NCI-H2081 treated with DMSO at 0.1 percent for 48 hours (cell line): ENCODE data around the gene MORC4.
"Not testable (repeated sequence)": the region's sequence is repeated elsewhere in the genome, so short reads cannot be mapped to it uniquely, and the experiment has no call there.

Experiments
- DNase-seq: peaks from one replicate; lab custom pipeline; 2025; lab: John Stamatoyannopoulos, UW

MORC4 gene

GRCh38 chrX:107000013-107000515 lies at the start of gene MORC4:
TSS of gene MORC4 (minus strand) at chrX:107000212. CDS start at chrX:106999969, 243 bp downstream.
- peak; percentile 26 for DNase-seq

- no peak for DNase-seq
Measured at GRCh38 chrX:107047622-107048021, 47.6 kb upstream of the MORC4 start.

GRCh38 chrX:107029752-107030151 lies 29.7 kb upstream of the MORC4 start:
- DNase-seq, result no peak

GRCh38 chrX:107025545-107025944 lies 25.5 kb upstream of the MORC4 start:
- peak; percentile 7 for DNase-seq

DNA sequence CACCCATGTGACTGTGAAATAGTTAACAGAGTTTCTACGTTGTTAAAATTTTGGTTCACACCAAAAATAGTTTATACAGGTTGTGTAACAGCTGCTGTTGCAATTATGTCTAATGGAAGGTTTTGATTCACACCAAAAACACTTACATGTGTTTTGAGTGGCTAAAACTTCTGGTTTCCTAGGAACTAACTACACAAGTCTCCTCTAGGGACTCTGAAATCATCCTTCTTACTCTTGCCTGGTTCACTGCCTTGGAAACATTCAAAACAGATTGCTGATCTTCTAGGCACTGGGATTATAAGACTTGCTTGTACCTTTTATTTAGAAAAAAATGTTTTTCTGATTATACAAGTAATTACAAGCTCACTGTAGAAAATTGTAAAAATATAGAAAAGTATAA lies 14.9 kb upstream of the MORC4 start:
- no peak for DNase-seq

DNA sequence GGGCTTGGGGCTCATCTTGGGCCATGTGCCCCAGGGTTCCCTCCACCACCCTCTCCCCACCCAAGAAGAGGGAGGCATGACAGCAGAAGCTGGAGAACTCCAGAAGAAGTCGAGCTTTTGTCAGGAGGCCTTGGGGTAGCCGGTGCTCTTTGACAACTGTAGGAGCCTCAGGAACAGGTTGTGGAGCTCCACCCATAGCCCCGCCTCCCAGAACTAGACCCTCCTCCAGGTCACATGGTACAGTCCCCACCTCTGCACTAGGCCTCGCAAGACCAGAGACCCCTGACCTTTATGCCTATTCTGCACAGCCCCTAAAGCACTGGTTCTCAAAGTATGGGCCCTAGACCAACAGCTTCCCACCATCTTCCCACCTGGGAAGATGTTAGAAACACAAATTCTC lies 8.0 kb upstream of the MORC4 start:
- DNase-seq, result no peak

DNA sequence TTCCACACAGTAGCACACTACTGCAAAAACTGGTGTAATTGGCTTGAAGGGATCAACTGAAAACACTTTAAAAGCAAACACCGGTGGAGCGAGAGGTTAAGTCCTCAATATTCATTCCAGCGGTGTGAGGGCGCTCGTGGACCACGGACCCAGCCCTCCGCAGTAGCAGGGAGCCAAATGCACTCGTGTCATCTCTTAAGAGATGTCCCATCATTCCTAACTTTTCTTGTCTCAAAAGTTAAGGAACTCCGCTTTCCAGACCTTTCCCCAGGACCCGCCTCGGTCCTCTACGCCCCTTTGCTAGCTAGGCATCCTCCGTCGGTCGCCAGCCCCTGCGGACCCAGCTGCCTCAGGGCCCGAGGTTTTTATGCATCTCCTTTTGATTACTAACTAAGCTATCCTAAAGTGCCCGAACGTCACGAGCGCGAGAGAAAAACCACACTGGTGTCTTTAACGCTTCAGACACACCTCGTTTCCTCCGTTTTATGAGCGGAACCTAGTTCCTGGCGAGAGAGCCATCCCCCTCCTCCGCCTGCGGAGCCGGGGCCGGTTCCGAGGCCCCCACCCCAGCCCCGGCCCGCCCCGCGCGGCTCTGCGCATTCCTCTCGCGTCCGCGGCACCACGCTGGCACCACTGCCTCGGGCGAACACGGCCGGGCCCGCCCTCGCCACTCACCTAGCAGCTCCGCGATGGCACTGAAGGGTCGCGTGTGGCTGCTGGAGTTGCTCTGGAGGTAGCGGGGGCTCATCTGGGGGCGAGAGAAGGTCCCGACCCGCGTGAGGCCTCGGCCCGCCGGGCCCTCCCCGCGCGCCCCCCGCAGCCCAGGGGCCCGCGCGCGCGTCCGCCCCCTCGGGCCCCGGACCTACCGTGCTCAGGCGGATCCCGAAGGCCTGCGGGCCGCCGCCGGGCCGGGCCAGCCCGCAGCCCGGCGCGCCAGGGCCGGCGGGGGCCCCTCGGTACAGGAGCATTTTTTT lies 723 bp downstream of the MORC4 start:
- peak; percentile 30 for DNase-seq

GRCh38 chrX:106997611-106998010 lies 2.4 kb downstream of the MORC4 start:
- DNase-seq, result no peak

GRCh38 chrX:106995678-106996077 lies 4.3 kb downstream of the MORC4 start:
- DNase-seq, result no peak

DNA sequence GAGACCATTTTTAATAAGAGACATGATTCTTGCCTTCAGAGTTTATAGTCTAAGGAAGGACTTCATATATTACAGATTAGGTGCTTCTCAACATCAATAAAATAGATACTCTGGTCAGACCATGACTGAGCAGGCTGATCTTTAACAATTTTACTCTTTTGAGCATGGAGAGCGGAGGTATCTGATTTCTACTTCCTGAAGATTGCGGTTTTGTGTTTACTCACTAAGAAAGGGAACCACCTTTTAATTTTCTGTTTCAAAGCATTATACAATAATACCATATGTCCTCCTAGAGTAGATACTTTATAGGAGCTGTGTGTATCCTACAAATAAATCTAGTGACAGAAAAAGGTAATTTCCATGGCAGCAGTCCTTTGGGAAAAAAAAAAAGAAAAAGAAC lies 12.5 kb downstream of the MORC4 start:
- no peak for DNase-seq

GRCh38 chrX:106980952-106981626 lies 18.9 kb downstream of the MORC4 start:
- no peak for DNase-seq

- DNase-seq, result no peak
Measured at GRCh38 chrX:106976416-106976815, 23.6 kb downstream of the MORC4 start.

DNA sequence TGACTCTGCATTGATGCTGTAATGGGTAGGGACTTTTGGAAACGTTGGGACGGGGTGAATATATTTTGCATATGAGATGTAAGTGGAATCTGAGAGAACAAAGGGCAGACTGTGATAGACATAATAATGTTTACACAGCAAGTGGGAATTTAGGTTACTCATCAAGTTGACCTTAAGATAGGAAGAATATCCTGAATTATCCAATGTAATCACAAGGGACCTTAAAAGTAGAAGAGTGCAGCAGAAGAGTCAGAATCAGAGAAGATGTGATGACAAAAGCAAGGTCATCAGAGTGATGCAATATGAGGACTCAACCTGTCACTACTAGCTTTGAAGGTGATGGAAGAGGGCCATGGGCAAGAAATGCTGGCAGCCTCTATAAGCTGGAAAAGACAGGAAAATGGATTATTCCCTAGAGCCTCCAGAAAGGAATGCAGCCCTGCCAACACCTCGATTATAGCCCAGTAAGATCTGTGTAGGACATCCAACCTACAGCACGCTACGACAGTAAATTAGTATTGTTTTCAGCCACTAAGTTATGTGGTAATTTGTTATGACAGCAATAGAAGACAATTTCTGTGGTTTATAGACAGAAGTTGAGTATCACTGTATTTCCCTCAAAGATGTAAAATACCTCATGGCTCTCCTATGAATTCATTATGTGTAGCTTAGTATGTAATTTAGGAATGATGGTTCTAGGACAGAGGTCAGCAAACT lies 26.4 kb downstream of the MORC4 start:
- DNase-seq, result no peak

DNA sequence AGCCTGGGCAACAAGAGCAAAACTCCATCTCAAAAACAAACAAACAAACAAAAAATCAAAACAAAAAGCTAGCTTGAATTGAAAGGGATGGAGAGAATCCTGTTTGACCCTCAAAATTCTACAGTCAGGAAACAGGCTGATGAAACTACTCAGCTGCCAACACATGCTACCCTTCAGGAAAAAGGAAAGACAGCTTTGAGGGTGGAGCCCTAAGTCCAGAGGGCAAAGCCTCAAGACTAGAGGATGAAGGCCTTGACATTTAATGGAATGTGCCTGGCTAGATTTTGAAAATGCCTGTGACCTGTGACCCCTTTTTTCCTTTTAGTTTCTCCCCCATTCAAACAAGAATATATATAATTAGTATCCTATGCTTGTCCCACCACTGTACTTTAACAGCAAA lies 27.1 kb downstream of the MORC4 start:
- DNase-seq, result no peak

DNA sequence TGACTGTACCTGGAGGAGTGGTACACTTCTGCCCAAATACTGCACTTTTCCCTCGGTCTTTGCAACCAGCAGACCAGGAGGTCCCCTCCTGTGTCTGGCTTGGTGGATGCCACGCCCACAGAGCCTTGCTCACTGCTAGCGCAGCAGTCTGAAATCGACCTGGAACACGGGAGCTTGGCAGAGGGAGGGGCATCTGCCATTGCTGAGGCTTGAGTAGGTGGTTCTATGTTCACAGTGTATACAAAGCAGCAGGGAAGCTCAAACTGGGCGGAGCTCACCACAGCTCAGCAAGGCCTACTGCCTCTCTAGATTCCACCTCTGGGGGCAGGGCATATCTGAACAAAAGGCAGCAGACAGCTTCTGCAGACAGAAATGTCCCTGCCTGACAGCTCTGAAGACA lies 33.5 kb downstream of the MORC4 start:
- DNase-seq, result not testable (repeated sequence)

DNA sequence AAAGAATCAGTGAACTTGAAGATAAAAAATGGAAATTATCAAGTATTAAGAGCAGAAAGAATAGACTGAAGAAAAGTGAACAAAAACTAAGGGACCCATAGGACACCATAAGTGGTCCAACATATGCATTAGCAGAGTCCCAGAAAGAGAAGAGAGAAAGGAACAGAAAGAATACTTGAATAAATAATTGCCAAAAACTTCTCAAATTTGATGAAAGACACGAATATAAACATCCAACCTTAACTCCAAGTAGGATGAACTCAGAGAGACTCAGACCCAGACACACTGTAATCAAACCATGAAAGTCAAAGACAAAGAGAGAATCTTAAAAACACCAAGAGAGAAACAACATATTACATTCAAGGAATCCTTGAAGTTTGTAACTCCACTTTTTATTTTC lies 35.7 kb downstream of the MORC4 start:
- DNase-seq, result no peak

DNA sequence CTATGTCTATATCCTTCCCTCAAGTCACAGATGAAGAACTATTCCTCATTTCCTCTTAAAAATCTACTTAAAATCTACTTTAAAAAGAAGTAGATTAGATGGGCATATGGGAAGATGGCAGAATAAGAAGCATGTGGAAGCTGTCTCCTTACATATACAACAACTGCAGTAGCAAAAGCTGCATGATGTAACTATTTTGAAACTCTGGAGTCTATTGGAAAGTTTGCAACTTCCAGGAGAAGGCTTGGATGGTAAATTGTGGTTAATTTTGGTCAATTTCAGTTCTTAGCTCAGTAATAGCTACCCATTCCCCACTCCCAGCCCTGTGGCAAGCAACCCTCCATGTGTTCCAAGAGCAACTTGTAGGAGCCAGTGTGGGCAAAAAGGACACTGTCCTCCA lies 36.9 kb downstream of the MORC4 start:
- no peak for DNase-seq

GRCh38 chrX:106959901-106960300 lies 40.1 kb downstream of the MORC4 start:
- DNase-seq, result no peak

GRCh38 chrX:106957856-106958255 lies 42.2 kb downstream of the MORC4 start:
- no peak for DNase-seq

GRCh38 chrX:106955004-106955772 lies 44.8 kb downstream of the MORC4 start:
- DNase-seq, result no peak

DNA sequence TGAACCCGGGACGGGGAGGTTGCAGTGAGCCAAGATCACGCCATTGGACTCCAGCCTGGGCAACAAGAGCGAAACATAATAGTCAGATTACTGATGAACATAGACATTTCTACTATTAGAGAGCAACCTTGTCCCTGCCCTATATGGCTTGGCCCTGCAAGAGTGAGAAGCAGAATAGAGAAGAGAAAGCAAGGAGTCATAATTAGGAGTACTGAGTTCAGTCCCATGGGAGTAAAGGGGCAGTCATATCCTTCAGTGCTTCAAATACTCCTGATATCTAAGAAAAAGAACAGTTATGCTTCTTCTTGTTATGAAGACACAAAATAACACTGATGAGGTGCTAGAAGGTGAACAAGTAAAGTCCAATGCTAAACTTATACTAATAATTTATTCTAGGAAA lies 46.0 kb downstream of the MORC4 start:
- no peak for DNase-seq

DNA sequence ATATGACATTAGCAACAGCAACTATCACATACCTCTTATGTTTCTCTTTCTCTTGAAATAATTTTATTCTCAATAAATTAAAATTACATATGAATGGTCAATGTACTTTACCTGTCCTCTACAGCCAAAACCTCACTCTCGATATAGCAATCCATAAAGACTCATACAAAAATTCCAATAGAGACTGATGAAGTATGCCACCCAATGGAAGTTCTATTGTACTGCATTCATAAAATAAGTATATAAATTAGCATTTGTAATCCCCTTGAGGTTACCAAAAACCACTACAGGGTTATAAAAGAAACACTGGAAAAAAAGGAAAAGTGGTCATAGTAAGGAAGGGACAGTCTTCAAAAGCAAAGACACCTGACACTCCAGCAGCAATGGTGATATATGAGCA lies 47.0 kb downstream of the MORC4 start:
- no peak for DNase-seq
